Lung (tissue), 12 donors: ENCODE measurements around the gene DTNA. TPM values are rescaled to one million over a fixed set of nuclear protein-coding genes. Genes with fewer than 3 reads are reported as not detected.

Source experiments
- ATAC-seq: fragments of 200-7000 bp; cut with Tn5 transposase; one replicate; pipeline ENCODE4 v1.9.1; 2020; ENCODE audit warnings: moderate number of reproducible peaks; ENCODE audit not compliant: insufficient read depth, low FRiP score
- DNase-seq, 3 donors: peaks; one replicate each; pipeline ENCODE4 v3.0.0-alpha.2; 2013 to 2017
- H3K27ac ChIP-seq, 2 donors: one replicate each; pipeline ENCODE4 v1.5.1; 2013; ENCODE audit warnings: mild to moderate bottlenecking in 2 of 2, moderate library complexity in 2 of 2, control low read depth in 1 of 2, inconsistent platforms in 1 of 2, low read depth in 1 of 2, low read length in 1 of 2
- H3K27me3 ChIP-seq, 3 donors: one replicate each; pipeline ENCODE4 v1.5.1; 2013; ENCODE audit warnings: low read length in 2 of 3; ENCODE audit not compliant: control insufficient read depth in 3 of 3, insufficient read depth in 3 of 3
- H3K36me3 ChIP-seq, 4 donors: one replicate each; pipeline ENCODE4 v1.5.1; 2013; ENCODE audit warnings: low read length in 4 of 4, mild to moderate bottlenecking in 1 of 4, moderate library complexity in 1 of 4; ENCODE audit not compliant: control insufficient read depth in 4 of 4, insufficient read depth in 4 of 4
- H3K4me1 ChIP-seq, 5 donors: one replicate each; pipeline ENCODE4 v1.5.1; 2013; ENCODE audit warnings: low read length in 5 of 5, mild to moderate bottlenecking in 2 of 5, moderate library complexity in 1 of 5; ENCODE audit not compliant: control insufficient read depth in 5 of 5, insufficient read depth in 5 of 5
- H3K4me3 ChIP-seq: one replicate; pipeline ENCODE4 v1.5.1; 2013; ENCODE audit warnings: mild to moderate bottlenecking, control low read depth, moderate library complexity
- H3K9ac ChIP-seq, 2 donors: one replicate each; pipeline ENCODE4 v1.5.1; 2013; ENCODE audit warnings: low read length in 2 of 2, control low read depth in 1 of 2; ENCODE audit not compliant: insufficient read depth in 1 of 2
- H3K9me3 ChIP-seq, 4 donors: one replicate each; pipeline ENCODE4 v1.5.1; 2013; ENCODE audit warnings: low read length in 3 of 4, mild to moderate bottlenecking in 1 of 4, moderate library complexity in 1 of 4; ENCODE audit not compliant: control insufficient read depth in 4 of 4, insufficient read depth in 3 of 4
- WGBS, 2 donors: extraction: QIAGEN DNeasy Blood & Tissue Kit; methylation state at CpG; one replicate each; pipeline ENCODE4 v1.1.7; 2013; 5-methylcytosine and 5-hydroxymethylcytosine counted together
- polyA plus RNA-seq, 2 donors: library from polyadenylated mRNA; stranded (reverse); fragments of 200-250 nt; gene quantifications; one replicate each; pipeline ENCODE4 v1.2.1, GENCODE V29; 2013
- total RNA-seq, 2 donors: library from RNA; depleted of rRNA in 1 of 2; stranded (reverse); fragments of >200 nt in 1 of 2; gene quantifications; one replicate each; pipeline ENCODE4 v1.2.1, GENCODE V29; 2014 to 2021
- TF ChIP-seq, protein P1 (sequence below): IDR thresholded peaks from 2 replicates; pipeline ENCODE4 v1.5.1; 2012; ENCODE audit warnings: mild to moderate bottlenecking; ENCODE audit errors: control extremely low read depth, extremely low read depth
- donor health status: control.
- donor health status: control.
- donor health status: Bipolar disorder and iron deficiency.
- donor health status: healthy.
- donor health status: DM: yes; HTN: yes; CAD: no.

Gene DTNA
- total and polyA plus RNA-seq, 4 donors: 5.0 to 23.8 (median 12.9) TPM

DNA sequence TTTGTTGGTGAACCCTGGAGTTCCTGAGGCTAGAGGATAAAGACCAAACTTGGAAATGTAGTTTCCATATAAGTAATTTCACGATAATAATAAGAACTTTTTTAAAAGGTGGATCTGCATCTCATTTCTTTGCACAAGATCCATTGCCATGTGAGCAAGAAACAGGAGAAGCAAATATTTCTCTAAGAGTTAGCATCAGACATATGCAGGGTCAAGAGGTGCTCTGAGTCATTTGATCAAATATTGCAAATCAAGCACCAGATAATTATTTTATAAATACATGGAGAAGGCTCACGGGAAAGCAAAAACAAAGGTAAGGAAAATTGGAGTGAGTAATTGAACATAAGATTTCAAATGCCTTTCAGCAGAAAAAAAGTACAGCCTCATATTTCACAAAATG, 118.0 kb downstream of the DTNA start:
- ATAC-seq (no peak), DNase-seq (no peak)
- Histone ChIP-seq H3K4me3 (no peak overlapping the region), H3K9ac (no peak overlapping the region), H3K27ac (no peak overlapping the region), H3K27me3 (no peaks in the 10 kb centered on the region), H3K36me3 (peaks cover 0 to 26% (median 2%) of the 10 kb centered on the region in 4 donors), H3K4me1 (no peaks in the 10 kb centered on the region), H3K9me3 (no peaks in the 10 kb centered on the region)
- TF ChIP-seq, protein P1, sequence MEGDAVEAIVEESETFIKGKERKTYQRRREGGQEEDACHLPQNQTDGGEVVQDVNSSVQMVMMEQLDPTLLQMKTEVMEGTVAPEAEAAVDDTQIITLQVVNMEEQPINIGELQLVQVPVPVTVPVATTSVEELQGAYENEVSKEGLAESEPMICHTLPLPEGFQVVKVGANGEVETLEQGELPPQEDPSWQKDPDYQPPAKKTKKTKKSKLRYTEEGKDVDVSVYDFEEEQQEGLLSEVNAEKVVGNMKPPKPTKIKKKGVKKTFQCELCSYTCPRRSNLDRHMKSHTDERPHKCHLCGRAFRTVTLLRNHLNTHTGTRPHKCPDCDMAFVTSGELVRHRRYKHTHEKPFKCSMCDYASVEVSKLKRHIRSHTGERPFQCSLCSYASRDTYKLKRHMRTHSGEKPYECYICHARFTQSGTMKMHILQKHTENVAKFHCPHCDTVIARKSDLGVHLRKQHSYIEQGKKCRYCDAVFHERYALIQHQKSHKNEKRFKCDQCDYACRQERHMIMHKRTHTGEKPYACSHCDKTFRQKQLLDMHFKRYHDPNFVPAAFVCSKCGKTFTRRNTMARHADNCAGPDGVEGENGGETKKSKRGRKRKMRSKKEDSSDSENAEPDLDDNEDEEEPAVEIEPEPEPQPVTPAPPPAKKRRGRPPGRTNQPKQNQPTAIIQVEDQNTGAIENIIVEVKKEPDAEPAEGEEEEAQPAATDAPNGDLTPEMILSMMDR: no peak
- WGBS, 2 donors: 77 to 85% methylated on average over 2 of the region's 2 CpGs

DNA sequence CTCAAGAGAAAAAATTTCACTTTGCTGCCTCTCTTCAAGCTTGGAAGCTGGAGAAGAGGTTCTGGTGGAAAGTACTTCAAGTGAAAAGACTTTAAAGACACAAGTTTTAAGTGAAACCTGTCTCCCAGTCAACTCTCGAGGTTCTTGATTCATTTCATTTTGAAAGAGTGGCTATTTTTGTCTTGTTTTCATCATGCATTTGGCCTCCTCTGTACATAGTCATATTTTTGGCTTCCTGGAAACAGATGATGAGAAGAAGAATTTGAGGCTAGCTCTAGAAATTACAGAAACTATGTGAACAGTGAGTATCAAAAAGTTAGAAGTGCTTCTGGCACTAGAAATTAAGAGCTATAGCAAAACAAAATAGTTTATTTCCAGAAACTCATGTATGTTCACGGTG, 124.8 kb downstream of the DTNA start:
- no peak overlapping the region for H3K4me3 ChIP-seq

DNA sequence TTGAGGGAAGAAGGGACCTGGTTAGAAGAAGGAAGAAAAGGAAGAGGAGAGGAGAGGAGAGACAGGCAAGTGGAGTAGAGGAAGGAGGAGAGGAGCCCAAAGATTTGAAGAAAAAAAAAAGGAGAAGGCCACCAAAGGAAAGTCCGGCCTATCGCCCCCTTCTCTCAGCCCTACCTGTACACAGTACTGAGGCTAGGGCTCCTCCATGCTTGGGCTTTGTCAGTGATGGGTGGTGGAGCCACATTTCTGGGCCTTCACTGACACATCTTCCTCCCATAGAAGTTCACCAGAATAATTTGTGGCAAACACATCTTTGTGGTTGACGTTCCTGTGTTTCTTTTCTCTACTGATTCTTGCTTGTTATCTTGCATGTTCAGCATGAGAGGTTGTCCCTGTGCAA, 125.4 kb downstream of the DTNA start:
- no peak overlapping the region for H3K4me3 ChIP-seq
- DNase-seq: no peak
- TF ChIP-seq, protein P1: no peak
- H3K9me3 ChIP-seq: peaks cover 0 to 2% (median 0%) of the 10 kb centered on the region in 4 donors
- H3K27me3 ChIP-seq: no peaks in the 10 kb centered on the region
- ATAC-seq: no peak
- no peak overlapping the region for H3K9ac ChIP-seq
- WGBS, 2 donors: 89% methylated on average over 3 of the region's 3 CpGs
- H3K27ac ChIP-seq: peak overlapping the region in 1 of 2 donors; percentile 20
- H3K4me1 ChIP-seq: peaks cover 0 to 19% (median 7%) of the 10 kb centered on the region in 5 donors
- peaks cover 0 to under 1% (median 0%) of the 10 kb centered on the region in 4 donors for H3K36me3 ChIP-seq

More for the DNA sequence above, 124.8 kb downstream of the DTNA start:
- TF ChIP-seq, protein P1: no peak
- Histone ChIP-seq H3K27me3 (no peaks in the 10 kb centered on the region), H3K9me3 (peaks cover 0 to 2% (median 0%) of the 10 kb centered on the region in 4 donors), H3K36me3 (peaks cover 0 to 4% (median 0%) of the 10 kb centered on the region in 4 donors), H3K27ac (peak overlapping the region in 1 of 2 donors; percentile 51), H3K9ac (no peak overlapping the region), H3K4me1 (peaks cover 0 to 19% (median 7%) of the 10 kb centered on the region in 5 donors)
- 49 to 60% methylated on average over 2 of the region's 2 CpGs for WGBS, 2 donors
- DNase-seq (peak in 1 of 3 donors; percentile 24), ATAC-seq (no peak)
